HAP-1 (cell line): ENCODE results near the gene LAYN.

ENCODE experiments used
- DNase-seq, 2 experiments: peaks; one replicate each; pipeline ENCODE4 v3.0.0-alpha.2; 2016 to 2020; ENCODE audit warnings: low spot score in 2 of 2
- H3K27me3 ChIP-seq: fragments of 250-450 bp; sonication (Bioruptor Pico); 2 replicates; pipeline ENCODE4 v1.5.1; 2020; ENCODE audit warnings: low read depth, mild to moderate bottlenecking, moderate library complexity
- H3K36me3 ChIP-seq: fragments of 250-450 bp; sonication (Bioruptor Pico); replicated peaks from 2 replicates; pipeline ENCODE4 v1.5.1; 2020; ENCODE audit warnings: mild to moderate bottlenecking
- H3K4me1 ChIP-seq: fragments of 250-450 bp; sonication (Bioruptor Pico); 2 replicates; pipeline ENCODE4 v1.5.1; 2020; ENCODE audit warnings: mild to moderate bottlenecking
- H3K4me3 ChIP-seq: fragments of 250-450 bp; sonication (Bioruptor Pico); 2 replicates; pipeline ENCODE4 v1.5.1; 2020; ENCODE audit warnings: mild to moderate bottlenecking, moderate library complexity
- H3K9me3 ChIP-seq: fragments of 250-450 bp; sonication (Bioruptor Pico); 2 replicates; pipeline ENCODE4 v1.5.1; 2020; ENCODE audit warnings: mild to moderate bottlenecking, moderate library complexity
- in situ Hi-C: fragments of 300-500 bp; cut with MboI; formaldehyde crosslinking; loops from 3 replicates; pipeline ENCODE4 v1.14.3; 2020; ENCODE audit warnings: low sequenced_read_pairs, inconsistent platforms, mixed read lengths

The LAYN gene

GRCh38 chr11:111522426-111522825 is 18.1 kb upstream of the LAYN start:
- DNase-seq = no peak
- H3K4me1 ChIP-seq = no peaks in the 10 kb centered on the region
- H3K36me3 ChIP-seq = no peaks in the 10 kb centered on the region
- H3K27me3 ChIP-seq = peaks cover 21% of the 10 kb centered on the region
- in situ Hi-C loops = no loop called here
- H3K4me3 ChIP-seq = no peak overlapping the region
- no peaks in the 10 kb centered on the region for H3K9me3 ChIP-seq

- in situ Hi-C loops = no loop called here
- H3K4me3 ChIP-seq = no peak overlapping the region
- H3K36me3 ChIP-seq = no peaks in the 10 kb centered on the region
- no peak for DNase-seq
- no peaks in the 10 kb centered on the region for H3K4me1 ChIP-seq
- H3K27me3 ChIP-seq = peaks cover 21% of the 10 kb centered on the region
- H3K9me3 ChIP-seq = no peaks in the 10 kb centered on the region
Measured at GRCh38 chr11:111523343-111523742, 17.2 kb upstream of the LAYN start.

GRCh38 chr11:111524056-111524455 is 16.5 kb upstream of the LAYN start:
- DNase-seq = no peak
- Histone ChIP-seq H3K4me3 (no peak overlapping the region), H3K9me3 (no peaks in the 10 kb centered on the region), H3K27me3 (peaks cover 21% of the 10 kb centered on the region), H3K36me3 (no peaks in the 10 kb centered on the region), H3K4me1 (no peaks in the 10 kb centered on the region)
- in situ Hi-C loops = no loop called here

- H3K27me3 ChIP-seq = peaks cover 21% of the 10 kb centered on the region
- no peaks in the 10 kb centered on the region for H3K36me3 ChIP-seq
- in situ Hi-C loops = no loop called here
- H3K4me3 ChIP-seq = no peak overlapping the region
- no peaks in the 10 kb centered on the region for H3K4me1 ChIP-seq
- H3K9me3 ChIP-seq = no peaks in the 10 kb centered on the region
- DNase-seq = no peak
Measured at GRCh38 chr11:111525456-111525855, 15.1 kb upstream of the LAYN start.

DNA sequence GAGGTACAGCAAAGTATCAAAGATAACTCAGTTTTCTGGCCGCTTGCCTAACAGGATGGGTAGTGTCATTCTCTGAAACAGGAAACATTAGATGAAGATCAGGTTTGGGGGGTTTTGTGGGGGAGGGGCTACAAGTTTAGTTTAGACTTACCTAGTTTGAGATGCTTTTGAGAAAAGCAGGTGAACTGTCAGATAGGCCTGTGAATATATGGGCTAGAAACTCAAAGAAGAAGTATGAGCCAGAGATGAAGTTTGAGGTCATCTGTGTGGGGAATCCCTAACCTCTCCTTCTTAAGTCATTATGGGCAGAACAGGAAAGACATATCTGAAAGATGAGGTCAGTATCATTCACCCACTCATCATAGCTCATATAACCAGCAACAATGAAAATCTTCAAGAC is 14.0 kb upstream of the LAYN start:
- in situ Hi-C loops = no loop called here
- Histone ChIP-seq H3K27me3 (peaks cover 13% of the 10 kb centered on the region), H3K36me3 (no peaks in the 10 kb centered on the region), H3K4me1 (peaks cover 2% of the 10 kb centered on the region; the same call in 1 of the 2 replicates), H3K4me3 (no peak overlapping the region), H3K9me3 (no peaks in the 10 kb centered on the region)
- DNase-seq = no peak

DNA sequence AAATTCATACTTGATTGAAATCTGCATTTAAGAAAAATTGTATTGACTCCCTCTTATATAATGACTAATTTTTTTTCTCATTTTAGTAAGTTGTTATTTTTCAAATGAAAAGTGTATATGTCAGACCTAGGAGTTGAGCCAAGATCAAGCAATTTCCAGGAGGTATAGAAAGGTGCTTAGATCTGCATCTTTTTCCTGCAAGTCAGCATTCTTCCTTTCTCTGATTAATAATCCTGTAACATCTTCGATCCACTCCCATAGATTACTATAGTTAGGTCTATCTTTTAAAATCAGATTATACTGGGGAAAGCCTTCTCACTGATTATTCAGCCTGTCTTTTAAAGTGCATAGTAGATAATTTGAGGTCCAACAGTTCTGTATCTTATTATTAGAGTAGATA is 13.2 kb upstream of the LAYN start:
- DNase-seq = no peak
- in situ Hi-C loops = no loop called here
- Histone ChIP-seq H3K36me3 (no peaks in the 10 kb centered on the region), H3K9me3 (no peaks in the 10 kb centered on the region), H3K4me3 (no peak overlapping the region), H3K4me1 (peaks cover 2% of the 10 kb centered on the region; the same call in 1 of the 2 replicates), H3K27me3 (peaks cover 9% of the 10 kb centered on the region)

DNA sequence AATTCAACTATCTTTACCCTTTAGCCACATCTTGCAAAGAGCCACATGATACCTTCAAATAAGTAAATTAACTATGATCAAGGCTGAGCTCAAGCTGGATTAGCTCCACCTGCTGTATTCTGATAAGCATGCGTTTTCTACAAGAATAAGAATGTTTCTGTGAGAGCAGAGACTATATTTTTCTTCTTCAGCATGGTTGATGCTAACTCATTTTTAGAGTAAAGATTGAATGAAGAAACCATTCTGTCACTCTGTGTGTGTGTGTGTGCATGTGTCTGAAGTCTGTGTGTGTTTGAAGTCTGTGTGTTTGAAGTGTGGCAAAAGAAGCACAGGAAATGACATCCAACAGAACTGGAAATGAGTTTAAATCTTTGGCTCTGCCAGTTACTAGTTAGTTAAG is 12.0 kb upstream of the LAYN start:
- Histone ChIP-seq H3K4me1 (peaks cover 2% of the 10 kb centered on the region; the same call in 1 of the 2 replicates), H3K9me3 (no peaks in the 10 kb centered on the region), H3K36me3 (no peaks in the 10 kb centered on the region), H3K4me3 (no peak overlapping the region), H3K27me3 (peaks cover 5% of the 10 kb centered on the region; the same call in 1 of the 2 replicates)
- DNase-seq = no peak
- in situ Hi-C loops = no loop called here

DNA sequence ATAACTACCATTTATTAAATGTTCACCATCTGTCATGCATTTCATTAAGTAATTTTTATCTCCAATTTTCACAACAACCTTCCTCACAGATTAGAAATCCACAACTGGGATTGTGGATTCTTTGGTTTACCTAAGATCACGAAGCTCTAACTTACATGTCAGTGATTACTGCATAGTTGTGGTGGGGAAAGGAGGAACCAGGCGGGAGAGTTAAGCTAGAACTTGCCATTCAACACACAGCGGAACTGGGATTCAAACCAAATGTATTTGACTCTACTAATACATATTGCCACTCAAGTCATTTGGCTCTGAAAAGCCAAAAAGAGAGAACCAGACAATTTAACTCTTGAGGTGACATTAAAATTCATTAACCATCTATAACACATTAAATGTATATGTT is 10.4 kb upstream of the LAYN start:
- H3K27me3 ChIP-seq = no peaks in the 10 kb centered on the region
- DNase-seq = no peak
- H3K4me1 ChIP-seq = peaks cover 2% of the 10 kb centered on the region; the same call in 1 of the 2 replicates
- H3K4me3 ChIP-seq = no peak overlapping the region
- in situ Hi-C loops = no loop called here
- H3K9me3 ChIP-seq = no peaks in the 10 kb centered on the region
- no peaks in the 10 kb centered on the region for H3K36me3 ChIP-seq

DNA sequence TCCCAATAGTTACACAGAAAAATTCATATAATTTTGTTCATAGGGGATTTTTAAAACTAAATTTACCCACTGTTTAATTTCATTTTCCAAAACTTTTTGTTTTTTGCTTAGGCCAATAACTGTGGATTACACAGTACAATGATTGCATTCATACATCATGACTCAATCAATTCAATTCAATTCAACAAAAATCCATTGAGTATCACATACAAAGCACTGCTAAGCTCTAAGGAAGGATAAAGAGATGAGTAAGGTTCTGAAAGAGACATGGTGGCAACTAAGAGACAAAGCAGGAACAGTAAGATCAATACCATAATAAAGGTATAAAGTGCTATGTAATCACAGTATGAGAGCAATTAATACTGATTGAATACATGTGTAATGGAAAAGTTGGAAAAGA is 9.4 kb upstream of the LAYN start:
- no peaks in the 10 kb centered on the region for H3K9me3 ChIP-seq
- peaks cover 2% of the 10 kb centered on the region; the same call in 1 of the 2 replicates for H3K4me1 ChIP-seq
- no peaks in the 10 kb centered on the region for H3K36me3 ChIP-seq
- H3K4me3 ChIP-seq = no peak overlapping the region
- peak in 1 of 2 experiments; percentile 42 for DNase-seq
- no peaks in the 10 kb centered on the region for H3K27me3 ChIP-seq
- in situ Hi-C loops = no loop called here

DNA sequence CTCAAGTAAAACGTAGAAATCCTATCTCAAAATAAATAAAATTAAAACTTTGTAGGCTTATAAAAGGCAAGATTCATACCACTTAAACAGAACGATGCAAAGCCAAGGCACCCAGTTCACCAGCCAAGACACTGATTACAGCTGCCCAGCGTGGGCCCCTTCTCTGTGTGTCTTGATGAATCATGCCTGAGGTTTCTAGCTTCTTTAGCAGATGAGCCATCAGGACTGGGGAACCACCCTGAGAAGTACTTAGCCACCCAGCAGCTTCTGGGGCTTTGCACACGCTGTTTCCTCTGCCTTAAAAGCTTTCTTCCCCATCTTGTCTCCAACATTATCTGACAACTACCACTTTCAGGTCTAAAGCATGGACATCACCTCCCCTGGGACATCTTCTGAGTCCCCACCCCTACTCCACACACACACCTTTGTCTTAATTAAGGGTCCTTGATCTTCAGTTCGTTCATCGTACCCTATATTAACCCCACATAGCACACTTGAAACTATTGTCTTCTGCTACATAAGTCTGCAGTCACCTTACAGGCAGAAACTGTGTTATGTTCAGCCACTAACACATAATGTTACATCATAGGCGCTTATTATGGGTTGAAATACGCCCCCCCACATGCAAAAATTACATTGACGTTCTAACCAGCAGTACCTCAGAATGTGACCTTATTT is 8.7 kb upstream of the LAYN start:
- no peak for DNase-seq
- Histone ChIP-seq H3K4me3 (no peak overlapping the region), H3K9me3 (no peaks in the 10 kb centered on the region), H3K4me1 (peaks cover 4% of the 10 kb centered on the region), H3K36me3 (no peaks in the 10 kb centered on the region), H3K27me3 (no peaks in the 10 kb centered on the region)
- in situ Hi-C loops = no loop called here

- in situ Hi-C loops = no loop called here
- no peak for DNase-seq
- H3K4me1 ChIP-seq = peaks cover 10% of the 10 kb centered on the region
Measured at GRCh38 chr11:111532365-111532709, 8.2 kb upstream of the LAYN start.

GRCh38 chr11:111535281-111535680 is 5.2 kb upstream of the LAYN start:
- no peak for DNase-seq
- in situ Hi-C loops = no loop called here
- H3K9me3 ChIP-seq = 0 out of 2 replicates have a peak, but pooled peaks cover 3% of the 10 kb centered on the region
- H3K27me3 ChIP-seq = no peaks in the 10 kb centered on the region
- no peak overlapping the region for H3K4me3 ChIP-seq
- no peaks in the 10 kb centered on the region for H3K36me3 ChIP-seq
- H3K4me1 ChIP-seq = peaks cover 17% of the 10 kb centered on the region

More at GRCh38 chr11:111532365-111532709, 8.2 kb upstream of the LAYN start:
- Histone ChIP-seq H3K27me3 (no peaks in the 10 kb centered on the region), H3K4me3 (no peak overlapping the region), H3K9me3 (no peaks in the 10 kb centered on the region), H3K36me3 (no peaks in the 10 kb centered on the region)

DNA sequence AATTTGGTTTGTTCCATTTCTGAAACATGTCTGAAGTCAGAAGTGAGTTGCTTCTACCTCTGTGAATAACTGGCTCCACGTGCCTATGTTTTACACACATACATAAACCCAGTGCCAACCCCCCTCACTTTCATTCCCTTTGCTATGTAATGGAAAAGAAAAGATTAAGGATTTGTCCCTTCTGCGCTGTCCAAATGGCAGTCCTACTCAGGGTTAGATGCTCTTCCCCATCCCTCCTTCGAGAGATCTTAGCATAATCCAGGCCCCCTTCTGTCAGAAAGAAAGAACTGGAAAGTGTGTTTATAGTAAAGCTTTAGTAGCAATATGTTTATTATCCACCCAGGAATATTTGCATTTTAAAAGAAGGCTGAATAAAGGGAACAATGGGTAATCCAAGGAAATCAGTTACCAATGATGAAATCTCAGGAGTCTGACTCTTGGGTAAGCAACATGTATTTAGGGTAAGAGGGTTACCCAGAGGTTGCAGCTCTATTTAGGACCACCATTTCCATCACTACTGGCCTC is 3.1 kb upstream of the LAYN start:
- Histone ChIP-seq H3K36me3 (no peaks in the 10 kb centered on the region), H3K4me1 (peaks cover 15% of the 10 kb centered on the region), H3K27me3 (no peaks in the 10 kb centered on the region), H3K9me3 (0 out of 2 replicates have a peak, but pooled peaks cover 3% of the 10 kb centered on the region), H3K4me3 (no peak overlapping the region)
- in situ Hi-C loops = no loop called here
- DNase-seq = peak; percentile 64 to 96

DNA sequence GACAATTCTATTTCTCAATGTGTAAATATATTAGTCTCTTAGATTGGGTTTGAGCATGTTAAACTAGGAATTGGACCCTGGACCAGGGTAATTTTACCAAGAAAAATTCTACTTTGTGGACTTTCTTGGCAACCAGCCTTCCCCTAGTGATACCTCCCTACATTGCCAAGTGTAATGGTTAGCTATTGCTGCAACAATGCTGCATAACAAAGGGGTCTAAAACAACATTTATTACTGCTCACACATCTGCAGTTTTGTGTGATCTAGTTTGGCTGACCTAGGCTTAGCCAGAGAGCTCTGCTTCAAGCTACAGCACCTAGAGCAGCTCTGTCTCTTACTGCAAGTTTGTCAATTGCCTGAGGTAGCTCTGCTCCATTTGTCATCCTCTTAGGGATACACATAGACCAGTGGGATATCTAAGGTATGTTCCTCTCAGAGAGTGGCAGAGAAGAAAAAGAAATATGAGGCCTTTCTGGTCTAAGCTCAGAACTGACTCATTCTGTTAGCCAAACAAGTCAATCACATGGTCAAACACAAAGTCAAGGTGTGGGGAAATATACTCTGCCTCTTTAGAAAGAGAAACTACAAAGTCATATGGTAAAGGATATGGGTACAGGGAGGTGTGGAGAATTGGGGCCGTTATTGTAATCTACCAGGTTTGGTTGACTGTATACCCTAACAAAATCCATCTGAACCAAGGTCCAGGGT is 2.0 kb upstream of the LAYN start:
- in situ Hi-C loops = no loop called here
- H3K4me1 ChIP-seq = peaks cover 15% of the 10 kb centered on the region

More for the DNA sequence above, 2.0 kb upstream of the LAYN start:
- 0 out of 2 replicates have a peak, but pooled peaks cover 3% of the 10 kb centered on the region for H3K9me3 ChIP-seq
- H3K36me3 ChIP-seq = no peaks in the 10 kb centered on the region
- H3K27me3 ChIP-seq = no peaks in the 10 kb centered on the region
- H3K4me3 ChIP-seq = no peak overlapping the region
- DNase-seq = no peak
